ENCODE results near the gene TBRG4. TPM values are rescaled to one million over a fixed set of nuclear protein-coding genes. Genes with fewer than 3 reads are reported as not detected.

TBRG4 gene
- total and polyA plus RNA-seq, 2 donors from 2014 or later: 45.7 to 67.8 TPM

DNA sequence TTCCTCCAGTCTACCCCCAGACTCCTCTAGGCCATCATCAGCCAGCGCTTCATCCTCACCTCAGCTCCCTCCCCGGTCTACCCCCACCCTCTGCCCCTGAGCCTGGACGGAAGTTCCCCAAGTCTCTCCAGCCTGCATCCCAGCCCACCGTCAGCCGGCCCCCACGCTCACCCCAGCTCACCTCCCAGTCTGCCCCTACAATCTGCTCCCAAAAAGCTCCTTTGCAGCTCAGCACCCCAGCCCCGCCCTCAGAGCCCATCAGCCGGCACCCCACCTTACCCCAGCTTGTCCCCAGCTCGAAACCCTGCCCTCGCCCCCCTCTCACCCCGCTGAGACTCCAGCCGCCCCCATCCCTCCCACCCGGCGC, 45.8 kb upstream of the TBRG4 start:
- TF ChIP-seq, protein P1, sequence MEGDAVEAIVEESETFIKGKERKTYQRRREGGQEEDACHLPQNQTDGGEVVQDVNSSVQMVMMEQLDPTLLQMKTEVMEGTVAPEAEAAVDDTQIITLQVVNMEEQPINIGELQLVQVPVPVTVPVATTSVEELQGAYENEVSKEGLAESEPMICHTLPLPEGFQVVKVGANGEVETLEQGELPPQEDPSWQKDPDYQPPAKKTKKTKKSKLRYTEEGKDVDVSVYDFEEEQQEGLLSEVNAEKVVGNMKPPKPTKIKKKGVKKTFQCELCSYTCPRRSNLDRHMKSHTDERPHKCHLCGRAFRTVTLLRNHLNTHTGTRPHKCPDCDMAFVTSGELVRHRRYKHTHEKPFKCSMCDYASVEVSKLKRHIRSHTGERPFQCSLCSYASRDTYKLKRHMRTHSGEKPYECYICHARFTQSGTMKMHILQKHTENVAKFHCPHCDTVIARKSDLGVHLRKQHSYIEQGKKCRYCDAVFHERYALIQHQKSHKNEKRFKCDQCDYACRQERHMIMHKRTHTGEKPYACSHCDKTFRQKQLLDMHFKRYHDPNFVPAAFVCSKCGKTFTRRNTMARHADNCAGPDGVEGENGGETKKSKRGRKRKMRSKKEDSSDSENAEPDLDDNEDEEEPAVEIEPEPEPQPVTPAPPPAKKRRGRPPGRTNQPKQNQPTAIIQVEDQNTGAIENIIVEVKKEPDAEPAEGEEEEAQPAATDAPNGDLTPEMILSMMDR (IDR thresholded peaks at IDR 0.05; ENCODE audit: borderline replicate concordance, extremely low read depth, insufficient read depth): no peak
- Histone ChIP-seq H3K9me3 (ENCODE audit: control insufficient read depth in 2 of 3, insufficient read depth in 1 of 3, low read length in 3 of 3) (no peaks in the 10 kb centered on the region), H3K9ac (ENCODE audit: low read length in 3 of 3) (no peak overlapping the region), H3K4me3 (ENCODE audit: low read length in 3 of 3) (no peak overlapping the region), H3K27me3 (ENCODE audit: control insufficient read depth, insufficient read depth, low read length) (peaks cover 3% of the 10 kb centered on the region), H3K36me3 (ENCODE audit: control insufficient read depth in 2 of 3, insufficient read depth in 3 of 3, low read length in 3 of 3) (no peaks in the 10 kb centered on the region), H3K27ac (ENCODE audit: low read depth in 2 of 2, low read length in 2 of 2) (no peak overlapping the region), H3K4me1 (ENCODE audit: control insufficient read depth in 2 of 3, insufficient read depth in 2 of 3, low read depth in 1 of 3, low read length in 3 of 3) (peaks cover 0 to 3% (median 0%) of the 10 kb centered on the region in 3 donors)
- intact Hi-C loops (cut with DNase I): loop anchor here (5.0 to 10.0 kb wide), 2 partner anchors 100 to 708 kb away; no protein-coding TSS in a partner anchor
- DNase-seq (peak in 1 of 5 donors; percentile 74), FAIRE-seq (no peak)

DNA sequence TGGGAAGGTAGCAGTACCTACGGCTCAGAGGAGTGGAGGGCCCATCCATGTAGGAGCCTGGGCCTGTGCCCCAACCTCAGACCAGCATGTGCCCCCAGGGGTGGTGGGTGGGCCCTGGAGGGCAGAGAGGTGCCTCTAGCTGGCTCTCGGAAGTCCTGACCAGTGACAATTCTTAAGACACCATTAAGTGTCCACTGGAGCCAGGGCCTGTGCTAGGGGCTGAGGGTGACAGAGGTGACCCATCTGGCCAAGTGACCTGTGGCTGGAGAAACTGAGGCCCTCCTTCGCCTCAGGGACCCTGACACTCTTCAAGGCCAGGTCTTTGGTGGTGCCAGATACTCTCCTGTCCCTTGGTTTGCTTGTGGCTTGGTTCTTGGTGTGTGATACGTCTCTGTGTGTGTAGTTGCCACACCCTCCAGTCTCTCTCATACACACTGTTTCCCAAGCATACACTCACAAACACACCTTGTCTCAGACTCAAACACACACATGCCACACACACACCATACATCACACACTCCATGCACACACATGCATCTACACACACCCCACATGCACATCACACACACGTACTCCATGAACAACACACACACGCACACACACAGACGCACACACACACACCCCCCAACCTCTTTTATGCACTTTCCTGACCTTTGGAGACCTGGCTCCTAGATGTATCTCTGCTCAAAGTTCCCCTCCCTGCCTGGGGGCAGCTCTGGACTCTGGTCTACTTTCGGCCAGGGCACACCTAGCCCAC, 45.2 kb upstream of the TBRG4 start:
- FAIRE-seq (no peak), DNase-seq (peak in 1 of 5 donors; percentile 36)
- H3K9ac ChIP-seq (ENCODE audit: low read length in 3 of 3): no peak overlapping the region
- peak overlapping the region in 1 of 3 donors; percentile 20 for H3K4me3 ChIP-seq (ENCODE audit: low read length in 3 of 3)
- H3K27me3 ChIP-seq (ENCODE audit: control insufficient read depth, insufficient read depth, low read length): peaks cover 3% of the 10 kb centered on the region
- intact Hi-C loops (cut with DNase I): loop anchor here (5.0 to 10.0 kb wide), 2 partner anchors 101 to 708 kb away; no protein-coding TSS in a partner anchor
- TF ChIP-seq, protein P1 (IDR thresholded peaks at IDR 0.05; ENCODE audit: borderline replicate concordance, extremely low read depth, insufficient read depth): no peak
- H3K4me1 ChIP-seq (ENCODE audit: control insufficient read depth in 2 of 3, insufficient read depth in 2 of 3, low read depth in 1 of 3, low read length in 3 of 3): peaks cover 0 to 3% (median 0%) of the 10 kb centered on the region in 3 donors
- no peak overlapping the region for H3K27ac ChIP-seq (ENCODE audit: low read depth in 2 of 2, low read length in 2 of 2)
- no peaks in the 10 kb centered on the region for H3K36me3 ChIP-seq (ENCODE audit: control insufficient read depth in 2 of 3, insufficient read depth in 3 of 3, low read length in 3 of 3)
- H3K9me3 ChIP-seq (ENCODE audit: control insufficient read depth in 2 of 3, insufficient read depth in 1 of 3, low read length in 3 of 3): no peaks in the 10 kb centered on the region

GRCh38 chr7:45155941-45156340, 44.4 kb upstream of the TBRG4 start:
- Histone ChIP-seq H3K9me3 (ENCODE audit: control insufficient read depth in 2 of 3, insufficient read depth in 1 of 3, low read length in 3 of 3) (no peaks in the 10 kb centered on the region), H3K4me1 (ENCODE audit: control insufficient read depth in 2 of 3, insufficient read depth in 2 of 3, low read depth in 1 of 3, low read length in 3 of 3) (peaks cover 0 to 3% (median 0%) of the 10 kb centered on the region in 3 donors), H3K9ac (ENCODE audit: low read length in 3 of 3) (no peak overlapping the region), H3K27me3 (ENCODE audit: control insufficient read depth, insufficient read depth, low read length) (peaks cover 3% of the 10 kb centered on the region), H3K27ac (ENCODE audit: low read depth in 2 of 2, low read length in 2 of 2) (no peak overlapping the region), H3K36me3 (ENCODE audit: control insufficient read depth in 2 of 3, insufficient read depth in 3 of 3, low read length in 3 of 3) (no peaks in the 10 kb centered on the region), H3K4me3 (ENCODE audit: low read length in 3 of 3) (no peak overlapping the region)
- intact Hi-C loops (cut with DNase I): loop anchor here (5.0 to 10.0 kb wide), 2 partner anchors 101 to 709 kb away; no protein-coding TSS in a partner anchor
- TF ChIP-seq, protein P1 (IDR thresholded peaks at IDR 0.05; ENCODE audit: borderline replicate concordance, extremely low read depth, insufficient read depth): no peak
- peak in 1 of 5 donors; percentile 25 for DNase-seq
- FAIRE-seq: no peak
